K562 (cell line): ENCODE results near the gene PUS10.

Experiments
- ATF6 ChIP-seq: sonication (generic); formaldehyde crosslinking; IDR thresholded peaks from 2 replicates; pipeline ENCODE4 v1.4.0; 2020; ENCODE audit warnings: mild to moderate bottlenecking, missing genetic modification reagents
- CREM ChIP-seq: IDR thresholded peaks from 2 replicates; pipeline ENCODE4 v1.6.1; 2014; ENCODE audit warnings: antibody characterized with exemption, low read depth
- CTCF ChIP-seq, 3 experiments: IDR thresholded peaks in 2 of 3; conservative IDR thresholded peaks in 1 of 3; 2 replicates each; pipeline ENCODE4 v1.5.1; 2011 to 2012; ENCODE audit warnings: low read length in 3 of 3, mild to moderate bottlenecking in 3 of 3, control low read depth in 2 of 3, improper control_type of control experiment in 1 of 3, inconsistent platforms in 1 of 3, low read depth in 1 of 3, mixed read lengths in 1 of 3, moderate library complexity in 1 of 3; ENCODE audit not compliant: insufficient read depth in 2 of 3
- ELF2 ChIP-seq: fragments of 250-450 bp; sonication (Bioruptor Pico); IDR thresholded peaks from 2 replicates; pipeline ENCODE4 v1.5.0; 2021; ENCODE audit warnings: mild to moderate bottlenecking
- EP300 ChIP-seq: IDR thresholded peaks from 2 replicates; pipeline ENCODE4 v1.6.1; 2012; ENCODE audit warnings: low read length, improper control_type of control experiment
- HDGF ChIP-seq: fragments of 450-650 bp; IDR thresholded peaks from 2 replicates; pipeline ENCODE4 v1.6.1; 2016
- IRF1 ChIP-seq: sonication (generic); formaldehyde crosslinking; IDR thresholded peaks from 2 replicates; pipeline ENCODE4 v1.8.0; 2022; ENCODE audit warnings: missing genetic modification reagents, mild to moderate bottlenecking, borderline replicate concordance
- POLR2AphosphoS5 ChIP-seq: IDR thresholded peaks from 2 replicates; pipeline ENCODE4 v1.6.1; 2011; ENCODE audit warnings: mild to moderate bottlenecking, low read depth, low read length, moderate library complexity; ENCODE audit not compliant: control insufficient read depth, insufficient read depth
- RBBP5 ChIP-seq: fragments of 200-600 bp; sonication (generic); IDR thresholded peaks from 2 replicates; pipeline ENCODE4 v1.6.1; 2012; ENCODE audit warnings: borderline replicate concordance, mild to moderate bottlenecking, low read length, control low read depth, inconsistent platforms; ENCODE audit not compliant: insufficient read depth, poor library complexity, severe bottlenecking
- ZC3H4 ChIP-seq: sonication (generic); formaldehyde crosslinking; IDR thresholded peaks from 2 replicates; pipeline ENCODE4 v1.9.0; 2021; ENCODE audit warnings: missing genetic modification reagents, borderline replicate concordance
- ZNF174 ChIP-seq: fragments of 250-450 bp; sonication (Bioruptor Pico); IDR thresholded peaks from 2 replicates; pipeline ENCODE4 v1.4.0; 2020; ENCODE audit warnings: mild to moderate bottlenecking

GRCh38 chr2:61044636-61045035, 26.6 kb upstream of the PUS10 start:
- no peak for TF ChIP-seq EP300
- TF ChIP-seq CTCF (IDR thresholded peaks at IDR 0.05 in 2 of 3, conservative IDR thresholded peaks at IDR 0.05 in 1 of 3; ENCODE audit: insufficient read depth in 2 of 3, low read depth in 1 of 3, low read length in 3 of 3) = no peak
- TF ChIP-seq ZNF174 (CRISPR knock-in tag) = no peak
- TF ChIP-seq ATF6 (CRISPR knock-in tag) = no peak
- TF ChIP-seq ZC3H4 = no peak
- no peak for TF ChIP-seq HDGF
- TF ChIP-seq IRF1 (CRISPR knock-in tag) = no peak
- no peak for TF ChIP-seq POLR2AphosphoS5
- no peak for TF ChIP-seq CREM
- TF ChIP-seq RBBP5 = no peak
- TF ChIP-seq ELF2 (CRISPR knock-in tag) = no peak
